ENCODE results near the gene ATP1A1. TPM values are rescaled to one million over a fixed set of nuclear protein-coding genes. Genes with fewer than 3 reads are reported as not detected.

The ATP1A1 gene
- total and polyA plus RNA-seq, 2 experiments from 2014 or later, result 66.4 to 116 TPM

DNA sequence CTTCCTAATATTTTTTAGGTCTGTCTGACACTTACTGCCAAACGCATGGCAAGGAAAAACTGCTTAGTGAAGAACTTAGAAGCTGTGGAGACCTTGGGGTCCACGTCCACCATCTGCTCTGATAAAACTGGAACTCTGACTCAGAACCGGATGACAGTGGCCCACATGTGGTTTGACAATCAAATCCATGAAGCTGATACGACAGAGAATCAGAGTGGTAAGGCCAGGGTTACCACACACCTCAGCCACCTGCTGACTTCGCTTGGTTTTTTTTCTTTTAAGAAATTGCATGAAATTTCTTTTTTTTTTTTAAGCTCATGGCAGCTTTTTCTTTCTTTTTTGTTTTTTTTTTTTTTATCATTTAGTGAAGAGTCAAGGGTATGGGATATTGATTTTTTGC is 17.2 kb downstream of the ATP1A1 start:
- H3K27ac ChIP-seq, result no peak overlapping the region
- no peaks in the 10 kb centered on the region for H3K9me2 ChIP-seq (ENCODE audit: insufficient read depth)
- no peak overlapping the region for H2AFZ ChIP-seq
- H3F3A ChIP-seq (ENCODE audit: insufficient read depth), result 0 out of 2 replicates have a peak, but pooled peaks cover 4% of the 10 kb centered on the region
- H3K4me2 ChIP-seq (ENCODE audit: unreplicated experiment), result no peak overlapping the region
- DNase-seq, result no peak
- in situ Hi-C loops (cut with MboI), result no loop called here
- H3K27me3 ChIP-seq (replicated peaks; ENCODE audit: insufficient read depth), result no peaks in the 10 kb centered on the region
- TF ChIP-seq EZH2 (IDR thresholded peaks at IDR 0.05; ENCODE audit: insufficient read depth, poor library complexity, severe bottlenecking), result no peak
- TF ChIP-seq EZH2phosphoT487 (IDR thresholded peaks at IDR 0.05; ENCODE audit: insufficient read depth, low read depth), result no peak
- H3K4me3 ChIP-seq, result no peak overlapping the region
- H3K79me2 ChIP-seq (ENCODE audit: insufficient read depth), result peaks cover 11% of the 10 kb centered on the region
- no peak overlapping the region for H3K9ac ChIP-seq
- H3K4me1 ChIP-seq (ENCODE audit: insufficient read depth), result no peaks in the 10 kb centered on the region
- H3K9me3 ChIP-seq (ENCODE audit: low read depth), result no peaks in the 10 kb centered on the region
- no peaks in the 10 kb centered on the region; the same call in 1 of the 2 replicates for H4K20me1 ChIP-seq (ENCODE audit: insufficient read depth)
- H3K36me3 ChIP-seq (ENCODE audit: low read depth), result peaks cover 86% of the 10 kb centered on the region
- 86 to 89% methylated on average over 5 of the region's 5 CpGs for WGBS, 2 experiments (ENCODE audit: low coverage in 1 of 2, low lambda C conversion rate in 2 of 2, missing lambda C conversion rate in 2 of 2)

DNA sequence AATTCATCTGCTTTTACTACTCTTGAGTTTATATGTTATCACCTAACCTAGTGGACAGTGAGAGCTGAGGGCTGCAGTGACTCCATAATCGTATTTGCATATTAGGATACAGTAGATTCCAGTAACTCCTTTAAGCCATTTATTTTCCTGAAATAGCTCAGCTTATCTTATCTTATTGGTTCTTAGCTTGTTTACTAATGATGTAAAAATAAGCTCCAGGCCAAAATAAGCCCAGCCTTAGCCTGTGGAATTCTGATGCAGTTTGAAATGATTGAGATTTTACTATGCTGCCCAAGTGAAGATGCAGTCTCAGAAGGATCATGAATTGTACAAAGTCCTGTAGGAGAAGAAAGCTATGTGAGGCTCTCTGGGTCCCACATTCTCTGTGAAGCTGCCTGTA is 18.1 kb downstream of the ATP1A1 start:
- no peak for TF ChIP-seq EZH2phosphoT487 (IDR thresholded peaks at IDR 0.05; ENCODE audit: insufficient read depth, low read depth)
- TF ChIP-seq EZH2 (IDR thresholded peaks at IDR 0.05; ENCODE audit: insufficient read depth, poor library complexity, severe bottlenecking), result no peak
- Histone ChIP-seq H3K4me1 (ENCODE audit: insufficient read depth) (no peaks in the 10 kb centered on the region), H3K79me2 (ENCODE audit: insufficient read depth) (peaks cover 1% of the 10 kb centered on the region; the same call in 1 of the 2 replicates), H3K4me3 (no peak overlapping the region), H3K4me2 (ENCODE audit: unreplicated experiment) (no peak overlapping the region), H4K20me1 (ENCODE audit: insufficient read depth) (no peaks in the 10 kb centered on the region; the same call in 1 of the 2 replicates), H3F3A (ENCODE audit: insufficient read depth) (0 out of 2 replicates have a peak, but pooled peaks cover 4% of the 10 kb centered on the region), H3K36me3 (ENCODE audit: low read depth) (peaks cover 88% of the 10 kb centered on the region), H3K27ac (no peak overlapping the region), H3K9ac (no peak overlapping the region), H2AFZ (no peak overlapping the region), H3K27me3 (replicated peaks; ENCODE audit: insufficient read depth) (no peaks in the 10 kb centered on the region), H3K9me3 (ENCODE audit: low read depth) (no peaks in the 10 kb centered on the region), H3K9me2 (ENCODE audit: insufficient read depth) (no peaks in the 10 kb centered on the region)
- in situ Hi-C loops (cut with MboI), result no loop called here
- no peak for DNase-seq
- WGBS, 2 experiments (ENCODE audit: low coverage in 1 of 2, low lambda C conversion rate in 2 of 2, missing lambda C conversion rate in 2 of 2), result 97 to 100% methylated on average over 1 of the region's 1 CpG

DNA sequence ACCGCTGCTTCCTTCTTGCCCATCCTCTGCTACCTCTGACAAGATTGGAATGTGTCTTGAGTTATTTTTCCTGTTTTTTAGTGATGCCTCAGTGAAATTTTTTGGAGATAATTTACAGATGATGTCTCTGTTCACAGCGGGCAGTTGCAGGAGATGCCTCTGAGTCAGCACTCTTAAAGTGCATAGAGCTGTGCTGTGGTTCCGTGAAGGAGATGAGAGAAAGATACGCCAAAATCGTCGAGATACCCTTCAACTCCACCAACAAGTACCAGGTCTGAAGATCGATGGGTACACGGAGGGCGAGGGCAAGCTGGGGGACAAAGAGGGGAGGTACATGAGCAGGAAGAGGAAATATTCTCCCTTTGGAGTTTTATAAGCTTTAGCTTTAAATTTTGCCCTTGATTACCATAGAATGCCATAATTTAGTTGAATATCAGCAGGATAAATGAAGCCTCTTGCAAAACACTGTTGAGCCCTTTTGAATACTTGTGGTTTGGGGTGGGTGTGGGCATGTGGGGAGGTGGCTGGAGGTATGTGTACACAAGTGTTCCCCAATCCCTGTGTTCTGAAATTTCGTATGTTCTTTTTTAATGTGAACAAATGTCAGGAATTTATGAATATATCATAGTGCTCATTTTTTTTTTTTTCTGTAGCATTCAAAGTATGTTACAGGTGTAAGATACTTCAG is 19.8 kb downstream of the ATP1A1 start:
- no peak overlapping the region for H3K4me3 ChIP-seq
- H3K27ac ChIP-seq, result no peak overlapping the region
- no peak for TF ChIP-seq EZH2 (IDR thresholded peaks at IDR 0.05; ENCODE audit: insufficient read depth, poor library complexity, severe bottlenecking)
- TF ChIP-seq EZH2phosphoT487 (IDR thresholded peaks at IDR 0.05; ENCODE audit: insufficient read depth, low read depth), result no peak
- 0 out of 2 replicates have a peak, but pooled peaks cover 4% of the 10 kb centered on the region for H3F3A ChIP-seq (ENCODE audit: insufficient read depth)
- 93 to 95% methylated on average over 10 of the region's 10 CpGs for WGBS, 2 experiments (ENCODE audit: low coverage in 1 of 2, low lambda C conversion rate in 2 of 2, missing lambda C conversion rate in 2 of 2)
- DNase-seq, result no peak
- H3K4me2 ChIP-seq (ENCODE audit: unreplicated experiment), result no peak overlapping the region
- H3K9ac ChIP-seq, result no peak overlapping the region
- no peaks in the 10 kb centered on the region for H3K27me3 ChIP-seq (replicated peaks; ENCODE audit: insufficient read depth)
- H3K4me1 ChIP-seq (ENCODE audit: insufficient read depth), result no peaks in the 10 kb centered on the region
- no peak overlapping the region for H2AFZ ChIP-seq
- in situ Hi-C loops (cut with MboI), result no loop called here
- H4K20me1 ChIP-seq (ENCODE audit: insufficient read depth), result no peaks in the 10 kb centered on the region
- H3K79me2 ChIP-seq (ENCODE audit: insufficient read depth), result no peaks in the 10 kb centered on the region
- no peaks in the 10 kb centered on the region for H3K9me3 ChIP-seq (ENCODE audit: low read depth)
- peaks cover 88% of the 10 kb centered on the region for H3K36me3 ChIP-seq (ENCODE audit: low read depth)
- H3K9me2 ChIP-seq (ENCODE audit: insufficient read depth), result no peaks in the 10 kb centered on the region

DNA sequence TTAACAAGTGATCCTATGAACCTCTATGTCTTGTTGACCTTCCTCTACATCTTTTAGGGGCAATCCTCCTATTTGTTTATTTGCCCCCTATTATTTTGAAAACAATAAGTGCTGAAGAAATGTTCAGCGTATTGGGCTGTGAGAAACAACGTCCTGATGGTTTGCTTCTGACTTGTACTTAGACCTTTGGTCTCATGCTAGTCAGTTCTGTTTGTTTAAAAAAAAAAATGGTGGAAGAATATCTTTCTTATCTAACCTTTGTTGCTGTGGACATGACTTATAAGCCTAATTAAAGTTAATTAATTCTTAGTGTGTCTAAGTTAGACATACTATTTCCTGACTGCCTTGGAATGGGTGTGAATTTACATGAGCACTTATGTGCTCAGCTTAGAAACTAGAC is 20.7 kb downstream of the ATP1A1 start:
- Histone ChIP-seq H3F3A (ENCODE audit: insufficient read depth) (0 out of 2 replicates have a peak, but pooled peaks cover 4% of the 10 kb centered on the region), H3K9me2 (ENCODE audit: insufficient read depth) (no peaks in the 10 kb centered on the region), H3K4me3 (no peak overlapping the region), H2AFZ (no peak overlapping the region), H3K27ac (no peak overlapping the region), H3K79me2 (ENCODE audit: insufficient read depth) (no peaks in the 10 kb centered on the region), H4K20me1 (ENCODE audit: insufficient read depth) (no peaks in the 10 kb centered on the region), H3K4me1 (ENCODE audit: insufficient read depth) (no peaks in the 10 kb centered on the region), H3K36me3 (ENCODE audit: low read depth) (peaks cover 88% of the 10 kb centered on the region), H3K27me3 (replicated peaks; ENCODE audit: insufficient read depth) (no peaks in the 10 kb centered on the region), H3K9me3 (ENCODE audit: low read depth) (no peaks in the 10 kb centered on the region), H3K4me2 (ENCODE audit: unreplicated experiment) (no peak overlapping the region), H3K9ac (no peak overlapping the region)
- TF ChIP-seq EZH2phosphoT487 (IDR thresholded peaks at IDR 0.05; ENCODE audit: insufficient read depth, low read depth) (no peak), EZH2 (IDR thresholded peaks at IDR 0.05; ENCODE audit: insufficient read depth, poor library complexity, severe bottlenecking) (no peak)
- in situ Hi-C loops (cut with MboI), result no loop called here
- DNase-seq, result no peak
- WGBS, 2 experiments (ENCODE audit: low coverage in 1 of 2, low lambda C conversion rate in 2 of 2, missing lambda C conversion rate in 2 of 2), result 93 to 98% methylated on average over 2 of the region's 2 CpGs

Data from GM23248 (cell line).